GM21786 (cell line): ENCODE measurements around the gene PRRT3.
"Not testable (repeated sequence)": the region's sequence is repeated elsewhere in the genome, so short reads cannot be mapped to it uniquely, and the experiment has no call there.

Experiments
- ATAC-seq: cut with Tn5 transposase; IDR thresholded peaks from one replicate; pipeline ENCODE4 v1.9.1; 2021; ENCODE audit not compliant: unreplicated experiment

The PRRT3 gene

DNA sequence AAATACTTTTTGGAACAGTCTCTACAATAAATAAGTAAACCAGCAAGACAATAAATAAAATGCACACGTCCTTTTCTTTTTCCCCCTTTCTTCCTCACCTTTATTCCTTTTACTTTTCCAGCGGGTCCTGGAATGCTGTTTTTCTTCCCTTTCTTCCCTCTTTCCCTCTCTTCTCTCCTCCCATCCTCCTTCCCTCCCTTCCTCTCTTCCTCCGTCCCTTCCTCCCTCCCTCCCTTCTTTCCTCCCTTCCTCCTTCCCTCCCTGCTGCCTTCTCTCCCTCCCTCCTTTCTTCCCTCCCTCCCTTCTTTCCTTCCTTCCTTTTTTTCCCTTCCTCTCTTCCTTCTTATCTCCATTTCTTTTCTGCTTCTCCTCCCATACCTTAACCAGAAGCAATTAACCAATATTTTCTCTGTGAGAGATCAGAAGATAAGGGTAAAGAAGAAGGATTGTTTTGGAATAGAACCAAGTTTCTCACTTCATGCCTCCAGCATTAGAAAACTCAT lies 52.9 kb downstream of the PRRT3 start:
- ATAC-seq: no peak

DNA sequence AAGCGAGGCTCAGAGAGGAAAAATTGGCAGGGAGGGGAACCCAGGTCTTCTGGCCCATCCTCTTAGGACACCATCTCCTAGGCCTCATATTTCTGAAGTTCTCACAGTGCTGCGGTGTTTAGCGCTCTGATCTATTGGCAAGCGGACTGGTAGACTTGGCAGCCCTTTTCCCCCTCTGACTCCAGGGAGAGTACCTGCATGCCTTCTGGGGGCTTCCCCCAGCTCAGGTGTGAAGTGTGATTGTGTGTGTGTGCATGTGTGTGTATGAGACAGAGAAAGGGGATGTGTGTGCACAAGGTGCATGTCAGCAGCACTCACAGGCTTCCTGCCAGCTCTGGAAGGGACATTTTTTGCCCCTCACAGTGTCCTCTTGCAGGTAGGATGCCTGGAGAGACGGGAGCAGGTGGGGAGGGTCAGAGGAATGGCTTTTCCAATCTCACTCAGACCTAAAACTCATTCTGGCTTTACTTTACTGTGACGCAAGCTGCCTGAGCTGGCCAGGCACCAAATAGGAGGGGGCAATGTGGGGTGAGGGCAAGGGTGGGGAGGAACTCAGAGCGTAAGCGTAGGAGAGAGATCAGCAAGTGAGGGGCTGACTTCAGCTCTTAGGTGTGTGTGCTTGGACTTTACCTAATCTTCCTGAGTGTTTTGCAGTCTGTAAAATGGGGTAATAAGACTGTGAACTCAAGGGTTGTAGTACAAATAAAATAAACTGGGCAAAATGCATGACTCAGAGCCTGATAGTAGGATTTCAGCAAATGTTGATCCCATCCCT lies 53.6 kb downstream of the PRRT3 start:
- no peak for ATAC-seq

DNA sequence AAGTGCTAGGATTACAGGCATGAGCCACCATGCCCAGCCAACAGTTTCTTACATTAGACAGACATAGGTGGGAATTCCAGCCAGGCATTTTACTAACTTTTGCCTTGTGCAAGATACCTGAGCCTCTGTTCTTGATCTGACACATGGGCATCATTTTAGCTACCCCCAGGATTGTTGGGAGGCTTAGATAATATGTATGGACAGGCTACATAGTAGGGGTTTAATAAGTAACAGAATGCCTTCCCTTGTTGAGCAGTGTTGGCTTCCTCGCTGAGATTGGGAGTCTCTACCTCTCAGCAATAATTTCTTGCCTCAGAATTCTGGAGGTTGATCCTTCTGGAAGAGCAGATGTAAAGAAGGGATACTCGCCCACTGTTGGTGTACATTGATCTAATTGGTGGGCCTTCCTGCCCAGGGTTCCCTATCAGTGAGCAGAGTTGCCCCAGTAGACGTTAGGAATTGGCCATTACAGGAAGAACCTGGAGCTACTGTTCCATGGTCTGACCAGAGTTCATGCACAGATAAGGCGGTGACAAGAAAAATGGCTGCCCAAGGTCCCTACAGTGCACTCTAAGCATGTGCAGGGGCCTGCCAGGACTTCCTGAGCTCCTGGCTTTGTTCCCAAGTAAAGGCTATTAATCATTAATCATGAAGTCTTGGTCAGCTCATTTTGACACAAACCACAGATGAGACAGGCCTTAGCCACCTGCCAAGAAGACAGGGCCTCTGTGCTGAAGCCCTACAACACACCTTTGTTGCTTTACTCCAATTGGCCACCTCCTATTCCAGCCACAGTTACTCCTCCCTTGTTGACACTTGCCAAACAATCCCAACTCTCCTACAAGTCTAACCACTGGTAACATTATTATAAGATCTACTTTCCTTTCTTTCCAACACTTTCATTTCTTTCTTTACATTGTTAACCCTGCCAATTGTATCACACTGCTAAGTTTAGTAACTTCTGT lies 54.5 kb downstream of the PRRT3 start:
- ATAC-seq: peak; percentile 68

DNA sequence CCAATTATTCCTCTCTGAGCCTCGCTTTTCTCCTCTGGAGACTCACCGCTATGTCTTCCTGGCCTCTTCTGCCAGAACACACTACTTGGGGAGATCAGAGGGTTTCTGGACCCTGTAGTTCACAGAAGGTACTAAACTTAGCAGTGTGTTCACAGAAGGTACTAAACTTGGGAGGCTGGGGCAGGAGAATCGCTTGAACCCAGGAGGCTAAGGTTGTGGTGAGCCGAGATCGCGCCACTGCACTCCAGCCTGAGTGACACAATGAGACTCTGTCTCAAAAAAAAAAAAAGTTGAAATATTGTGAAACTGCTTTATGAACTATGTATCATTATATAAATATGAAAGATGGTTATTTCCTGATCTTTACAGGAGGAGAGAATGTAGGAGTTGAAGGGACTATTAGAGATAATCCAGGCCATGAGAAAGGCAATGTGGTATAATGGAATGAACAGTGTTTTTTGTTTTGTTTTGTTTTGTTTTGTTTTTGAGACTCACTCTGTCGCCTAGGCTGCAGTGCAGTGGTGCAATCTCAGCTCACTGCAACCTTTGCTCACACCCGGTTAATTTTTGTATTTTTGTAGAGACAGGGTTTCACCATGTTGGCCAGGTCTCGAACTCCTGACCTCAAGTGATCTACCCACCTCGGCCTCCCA lies 55.3 kb downstream of the PRRT3 start:
- ATAC-seq: not testable (repeated sequence)

DNA sequence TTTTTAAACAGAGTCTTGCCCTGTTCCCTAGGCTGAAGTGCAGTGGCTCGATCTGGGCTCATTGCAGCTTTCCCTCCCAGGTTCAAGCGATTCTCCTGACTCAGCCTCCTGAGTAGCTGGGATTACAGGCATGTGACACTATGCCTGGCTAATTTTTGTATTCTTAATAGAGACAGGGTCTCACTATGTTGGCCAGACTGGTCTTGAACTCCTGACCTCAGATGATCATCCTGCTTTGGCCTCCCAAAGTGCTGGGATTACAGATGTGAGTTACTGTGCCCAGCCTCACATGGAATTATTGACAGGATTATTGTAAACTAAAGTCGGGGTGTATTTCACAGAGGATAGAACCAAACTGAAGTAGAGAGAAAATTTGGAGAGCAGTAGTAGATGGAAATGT lies 56.5 kb downstream of the PRRT3 start:
- not testable (repeated sequence) for ATAC-seq
